ENCODE data around the gene GRHPR. TPM values are rescaled to one million over a fixed set of nuclear protein-coding genes. Genes with fewer than 3 reads are reported as not detected.

Gene GRHPR
- total and polyA plus RNA-seq, 10 of the 15 experiments (the other 5 are each of a cell fraction or from before 2014, with no cell fraction given), result 52.4 to 194 (median 126) TPM

- FAIRE-seq, result no peak
- WGBS (ENCODE audit: insufficient coverage, insufficient replicate concordance, low lambda C conversion rate, missing lambda C conversion rate), result 14% methylated on average over 19 of the region's 19 CpGs
- TF ChIP-seq CHD2 (IDR thresholded peaks at IDR 0.05; ENCODE audit: borderline replicate concordance, low read depth, low read length) (peak; percentile 11; the same call in 1 of the 2 replicates), LARP7 (IDR thresholded peaks at IDR 0.05) (peak; percentile 64), ETV6 (conservative IDR thresholded peaks at IDR 0.05 in 1 of 2, IDR thresholded peaks at IDR 0.05 in 1 of 2; ENCODE audit: borderline replicate concordance in 1 of 2, low read depth in 1 of 2) (no peak), ZNF592 (IDR thresholded peaks at IDR 0.05) (0 out of 2 replicates have a peak, but pooled peaks have one; percentile 11), IKZF1 (conservative IDR thresholded peaks at IDR 0.05) (peak; percentile 39), CREM (IDR thresholded peaks at IDR 0.05; ENCODE audit: low read depth) (peak; percentile 17; the same call in 1 of the 2 replicates), GATAD2B (conservative IDR thresholded peaks at IDR 0.05; ENCODE audit: low read depth) (0 out of 2 replicates have a peak, but pooled peaks have one; percentile 44), PRDM15 (CRISPR knock-in tag; IDR thresholded peaks at IDR 0.05) (no peak), ZBTB4 (CRISPR knock-in tag; IDR thresholded peaks at IDR 0.05) (0 out of 2 replicates have a peak, but pooled peaks have one; percentile 48), TCF12 (IDR thresholded peaks at IDR 0.05; ENCODE audit: low read depth, low read length) (no peak), ATF7 (IDR thresholded peaks at IDR 0.05; ENCODE audit: low read depth) (0 out of 2 replicates have a peak, but pooled peaks have one; percentile 9)
Measured at GRCh38 chr9:37378613-37379004, 43.9 kb upstream of the GRHPR start.

More at GRCh38 chr9:37378613-37379004, 43.9 kb upstream of the GRHPR start:
- Histone ChIP-seq H4K20me1 (ENCODE audit: control insufficient read depth, insufficient read depth) (no peaks in the 10 kb centered on the region), H3K79me2 (ENCODE audit: control insufficient read depth, insufficient read depth, low read length) (peaks cover 3% of the 10 kb centered on the region), H3K4me3 (peak overlapping the region; percentile 53; the same call in 1 of the 2 replicates), H2AFZ (ENCODE audit: control insufficient read depth, low read depth, low read length) (peak overlapping the region; percentile 68), H3K36me3 (ENCODE audit: control insufficient read depth in 2 of 2, insufficient read depth in 2 of 2, low read length in 1 of 2) (no peaks in the 10 kb centered on the region), H3K27ac (ENCODE audit: control insufficient read depth, insufficient read depth) (peak overlapping the region; percentile 69), H3K9me3 (replicated peaks; ENCODE audit: control insufficient read depth, insufficient read depth, low read length) (peaks cover 2% of the 10 kb centered on the region; the same call in 2 of the 3 replicates), H3K9ac (ENCODE audit: control insufficient read depth, insufficient read depth, low read length) (peak overlapping the region; percentile 67), H3K4me2 (ENCODE audit: control insufficient read depth, insufficient read depth) (peak overlapping the region; percentile 84), H3K4me1 (ENCODE audit: control insufficient read depth, insufficient read depth, low read length) (peaks cover 90% of the 10 kb centered on the region), H3K27me3 (replicated peaks in 1 of 2; ENCODE audit: control insufficient read depth in 2 of 2, insufficient read depth in 2 of 2, low read length in 1 of 2) (no peaks in the 10 kb centered on the region)
- ChIA-PET POLR2A (interaction anchor here (11.3 kb wide), 1 partner anchor 30 kb away, joined by 212 read pairs; no protein-coding TSS in a partner anchor), RAD21 (ENCODE audit: unreplicated experiment) (interaction anchor here (5.6 kb wide), 1 partner anchor 24 kb away, joined by 23 read pairs; no protein-coding TSS in a partner anchor), CTCF (interaction anchor here (13.2 kb wide), 1 partner anchor 30 kb away, joined by 220 read pairs; no protein-coding TSS in a partner anchor), SMC1A (ENCODE audit: uncharacterized antibody, unreplicated experiment) (interaction anchor here (1.4 to 1.6 kb wide), 2 partner anchors 11 to 33 kb away, joined by 3 to 6 read pairs; no protein-coding TSS in a partner anchor)
- in situ Hi-C loops (cut with MboI) (no loop called here), intact Hi-C loops (cut with micrococcal nuclease; ENCODE audit: unreplicated experiment) (loop anchor here (1.0 to 10.0 kb wide), 4 partner anchors 24 to 384 kb away; no protein-coding TSS in a partner anchor)
- ATAC-seq, result peak; percentile 17
- DNase-seq (ENCODE audit: low read depth, low spot score), result no peak
- BruUV-seq (replicated peaks), result TSS peak; percentile 99

Measured in GM12878 (cell line).